RCC 7860 (cell line): ENCODE measurements around the gene GOLGA7B.
A peak's percentile ranks its signal among the peaks of the same experiment; 100 is the strongest.
"Not testable (repeated sequence)": the region's sequence is repeated elsewhere in the genome, so short reads cannot be mapped to it uniquely, and the experiment has no call there.

Experiments
- DNase-seq: peaks from one replicate; pipeline ENCODE4 v3.0.0-alpha.2; 2015; ENCODE audit warnings: low spot score
- FAIRE-seq: peaks from 2 replicates; lab custom pipeline; 2012; peaks lifted over from hg19 to GRCh38; lab: Jason Lieb, UNC

GOLGA7B gene

DNA sequence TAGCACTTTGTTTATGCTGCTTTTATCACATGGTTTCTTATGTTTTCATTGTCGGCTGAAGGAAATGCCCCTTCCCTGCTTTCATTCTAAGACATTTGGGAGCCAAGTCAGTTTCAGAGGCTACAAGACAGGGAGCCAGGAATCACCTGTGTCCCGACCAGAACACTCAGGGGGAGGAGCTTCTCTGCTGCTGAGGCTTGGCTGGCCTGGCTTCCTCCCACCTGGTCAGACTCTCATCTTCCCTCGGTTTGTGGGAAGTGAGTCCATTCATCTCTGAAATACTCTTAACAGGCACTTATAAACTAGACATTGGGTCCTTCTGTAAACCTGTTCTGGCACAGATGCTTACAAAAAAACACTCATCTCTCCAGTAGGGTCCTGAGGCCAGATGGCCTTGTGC lies 19.6 kb upstream of the GOLGA7B start:
- DNase-seq (no peak), FAIRE-seq (no peak)

DNA sequence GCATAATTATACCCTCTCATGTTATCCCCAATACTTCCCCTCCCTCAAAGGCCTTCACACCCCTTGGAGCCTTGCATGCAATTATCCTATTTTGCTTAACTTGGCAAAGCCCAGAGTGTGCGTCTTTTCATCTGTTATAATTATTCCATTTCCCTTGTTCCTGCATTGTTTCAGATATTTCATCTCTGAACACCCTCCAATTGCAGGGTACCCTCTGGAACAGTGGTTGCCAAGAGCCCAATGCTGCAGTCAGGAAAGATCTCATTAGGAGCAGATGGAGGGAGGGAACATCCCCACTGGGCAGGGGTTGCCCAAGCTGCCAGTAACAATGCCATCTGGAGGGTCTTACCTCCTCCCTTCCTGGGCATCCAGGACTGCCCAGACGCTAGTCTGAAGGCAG lies 18.4 kb upstream of the GOLGA7B start:
- no peak for FAIRE-seq

GRCh38 chr10:97836446-97836845 lies 13.2 kb upstream of the GOLGA7B start:
- DNase-seq (no peak), FAIRE-seq (no peak)

More for the DNA sequence above, 18.4 kb upstream of the GOLGA7B start:
- DNase-seq: no peak

- FAIRE-seq: no peak
These were observed 11.6 kb upstream of the GOLGA7B start for GRCh38 chr10:97838091-97838490.

GRCh38 chr10:97841166-97841565 lies 8.5 kb upstream of the GOLGA7B start:
- FAIRE-seq, DNase-seq: not testable (repeated sequence)

More at GRCh38 chr10:97838091-97838490, 11.6 kb upstream of the GOLGA7B start:
- DNase-seq: no peak

DNA sequence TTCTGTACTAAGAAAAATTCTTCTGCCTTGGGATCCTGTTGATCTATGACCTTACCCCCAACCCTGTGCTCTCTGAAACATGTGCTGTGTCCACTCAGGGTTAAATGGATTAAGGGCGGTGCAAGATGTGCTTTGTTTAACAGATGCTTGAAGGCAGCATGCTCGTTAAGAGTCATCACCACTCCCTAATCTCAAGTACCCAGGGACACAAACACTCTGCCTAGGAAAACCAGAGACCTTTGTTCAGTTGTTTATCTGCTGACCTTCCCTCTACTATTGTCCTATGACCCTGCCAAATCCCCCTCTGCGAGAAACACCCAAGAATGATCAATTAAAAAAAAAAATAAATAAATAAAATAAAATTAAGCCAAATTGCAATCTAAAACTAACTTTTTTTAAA lies 7.5 kb upstream of the GOLGA7B start:
- FAIRE-seq, DNase-seq: not testable (repeated sequence)

DNA sequence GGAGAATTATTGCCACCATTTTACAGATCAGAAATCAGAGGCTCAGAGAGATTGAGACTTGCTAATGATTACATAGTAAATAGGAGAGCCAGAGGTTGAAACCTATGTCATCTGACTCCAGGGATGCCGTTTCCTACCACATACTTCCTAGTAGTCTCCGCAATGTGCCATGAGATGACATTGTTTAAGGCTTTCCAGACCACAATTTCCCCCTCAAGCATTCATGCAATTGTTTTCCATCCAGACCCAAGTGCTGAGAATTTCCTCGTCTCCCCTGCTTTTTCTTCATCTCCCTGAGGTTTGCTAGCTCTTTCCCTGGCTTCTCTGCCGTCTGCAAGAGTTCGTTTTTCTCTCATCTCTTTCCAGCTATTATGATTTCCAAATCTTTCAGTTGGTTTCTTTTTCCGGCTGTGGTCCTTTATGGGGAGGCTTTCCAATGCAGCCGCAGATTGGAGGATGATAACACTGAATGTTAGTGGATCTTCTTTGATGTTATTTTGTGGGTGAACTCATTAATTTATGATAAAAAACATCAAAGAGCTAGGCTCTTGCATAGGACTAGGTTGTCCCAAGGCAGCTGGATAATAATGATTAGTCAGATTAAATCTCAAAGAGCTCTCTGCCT lies 6.9 kb upstream of the GOLGA7B start:
- peak; percentile 41 for DNase-seq
- FAIRE-seq: no peak

DNA sequence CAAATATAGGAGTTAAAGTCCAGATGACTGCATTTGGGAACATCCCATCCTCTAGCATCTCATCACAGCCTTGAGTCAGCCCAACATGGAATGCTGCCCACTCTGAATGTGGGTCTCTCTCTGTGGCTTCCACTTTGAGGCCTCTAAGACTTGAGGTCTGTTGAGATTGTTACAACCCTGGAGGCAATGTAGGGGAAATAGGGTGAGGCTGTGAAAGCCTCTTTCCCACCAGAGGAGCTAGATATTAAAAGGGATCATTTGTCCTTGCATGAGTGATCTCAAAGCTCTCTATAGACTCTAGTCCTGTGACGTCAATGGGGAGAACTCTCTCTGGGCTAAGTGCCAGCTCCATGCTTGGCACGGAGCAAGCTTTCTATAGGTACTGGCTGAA lies 6.4 kb upstream of the GOLGA7B start:
- FAIRE-seq (no peak), DNase-seq (peak; percentile 39)

DNA sequence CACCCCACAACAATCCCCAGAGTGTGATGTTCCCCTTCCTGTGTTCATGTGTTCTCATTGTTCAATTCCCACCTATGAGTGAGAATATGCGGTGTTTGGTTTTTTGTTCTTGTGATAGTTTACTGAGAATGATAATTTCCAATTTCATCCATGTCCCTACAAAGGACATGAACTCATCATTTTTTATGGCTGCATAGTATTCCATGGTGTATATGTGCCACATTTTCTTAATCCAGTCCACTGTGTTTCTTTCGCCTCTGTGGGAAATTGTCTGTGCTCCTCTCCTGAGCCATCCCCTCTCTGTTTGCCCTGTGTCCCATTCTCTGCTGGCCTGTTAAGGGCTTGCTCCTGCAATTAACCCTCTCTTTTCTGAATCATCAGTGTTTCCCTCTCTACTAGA lies 5.7 kb upstream of the GOLGA7B start:
- not testable (repeated sequence) for DNase-seq, FAIRE-seq

DNA sequence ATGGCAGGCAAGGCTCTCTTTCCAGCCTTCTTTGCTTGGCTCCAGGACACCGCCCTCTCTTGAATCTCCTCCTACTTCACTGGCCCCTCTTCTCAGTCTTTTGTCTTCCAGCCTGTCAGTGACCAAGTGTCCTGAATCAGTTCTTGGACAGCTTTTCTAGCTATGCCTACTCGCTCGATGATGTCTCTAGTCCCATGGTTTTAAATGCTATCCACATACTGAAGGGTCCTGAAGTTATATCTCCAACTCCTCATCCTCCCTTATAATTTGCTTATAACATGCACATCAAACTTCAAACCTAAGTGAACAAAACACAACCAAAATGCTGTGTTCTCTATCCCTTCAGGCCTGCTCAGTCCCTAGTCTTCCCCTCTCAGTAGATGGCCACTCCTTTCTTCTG lies 5.0 kb upstream of the GOLGA7B start:
- no peak for DNase-seq
- no peak for FAIRE-seq

- FAIRE-seq: no peak
- no peak for DNase-seq
These were observed 448 bp upstream of the GOLGA7B start for GRCh38 chr10:97849103-97849686.

DNA sequence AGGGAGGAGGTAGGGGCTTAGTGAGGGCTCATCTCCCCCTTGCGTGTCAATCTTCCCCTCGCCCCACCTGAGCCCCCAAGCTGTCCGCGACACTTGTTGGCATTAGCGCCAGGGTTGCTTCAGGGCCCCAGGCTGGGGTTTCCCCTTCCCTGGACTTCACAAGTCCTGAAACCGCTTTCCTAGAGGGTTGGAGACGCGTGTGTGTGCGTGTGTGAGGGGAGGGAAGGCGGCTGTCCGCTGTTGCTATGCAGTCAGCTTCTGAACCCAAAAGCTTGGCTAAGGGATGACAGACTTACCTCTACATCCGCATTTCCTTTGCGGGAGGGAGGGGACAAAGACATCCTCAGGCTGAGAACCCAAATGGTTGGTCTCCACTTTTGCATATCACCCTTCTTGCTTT lies 803 bp downstream of the GOLGA7B start:
- DNase-seq (no peak), FAIRE-seq (no peak)

DNA sequence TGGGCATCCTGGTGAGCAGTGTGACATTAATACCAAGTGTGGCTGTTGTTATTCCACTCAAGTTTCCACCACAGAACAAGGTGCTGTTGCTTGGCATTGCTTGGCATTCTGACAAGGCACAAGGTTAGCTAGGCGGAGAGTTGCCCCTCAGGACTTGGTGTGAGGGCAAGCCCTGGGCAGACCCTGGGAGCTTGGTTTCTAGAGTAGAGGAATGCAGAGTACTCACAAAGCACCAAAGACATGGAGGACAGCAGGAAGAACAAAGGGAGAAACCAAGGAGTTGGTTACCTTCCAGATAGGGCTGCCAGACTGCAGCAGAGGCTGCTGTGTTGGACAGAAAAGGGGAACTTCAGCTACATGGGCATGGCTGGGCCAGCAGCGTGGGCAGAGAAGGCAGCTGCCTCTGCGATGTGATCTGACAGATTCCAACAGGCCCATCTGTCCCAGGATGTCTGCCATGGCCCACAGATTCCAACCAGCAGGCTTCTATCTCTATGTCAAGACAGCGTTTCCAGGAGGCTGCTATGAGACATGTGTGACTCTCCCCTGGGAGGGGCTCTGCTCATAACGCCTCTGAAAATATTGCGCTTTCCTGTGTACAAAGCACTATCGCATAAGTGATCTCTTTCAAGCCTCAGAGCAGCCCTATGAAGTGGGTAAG lies 1.8 kb downstream of the GOLGA7B start:
- FAIRE-seq (no peak), DNase-seq (no peak)

GRCh38 chr10:97852277-97852676 lies 2.6 kb downstream of the GOLGA7B start:
- no peak for DNase-seq
- FAIRE-seq: no peak

DNA sequence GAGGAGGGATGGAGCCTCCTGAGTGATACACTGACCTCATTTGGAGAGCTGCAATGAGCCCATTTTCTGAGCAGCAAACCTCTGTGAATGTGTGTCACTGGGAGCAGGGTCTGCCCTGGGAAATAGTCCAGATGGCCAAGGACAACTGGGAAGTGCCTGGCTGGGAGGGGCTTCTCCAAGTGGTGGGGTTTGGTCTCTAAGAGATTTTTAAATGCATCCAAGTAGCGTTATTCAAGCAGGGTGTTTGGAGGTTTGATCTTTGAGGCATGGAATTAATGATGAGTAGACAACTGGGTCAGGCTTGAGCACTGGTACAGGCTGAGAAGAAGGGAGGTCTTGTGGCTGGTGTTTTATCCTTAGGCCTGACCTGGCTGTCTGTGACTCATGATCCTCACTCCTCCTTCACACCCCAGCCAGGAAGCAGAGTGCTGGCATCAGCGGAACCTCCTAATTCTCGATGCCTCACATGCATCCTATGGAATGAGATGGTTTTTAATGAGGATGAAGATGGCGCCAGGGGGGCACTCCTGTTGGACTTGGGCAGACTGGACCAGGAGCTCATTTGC lies 3.3 kb downstream of the GOLGA7B start:
- DNase-seq (no peak), FAIRE-seq (no peak)

GRCh38 chr10:97854743-97855142 lies 5.1 kb downstream of the GOLGA7B start:
- DNase-seq (no peak), FAIRE-seq (no peak)

DNA sequence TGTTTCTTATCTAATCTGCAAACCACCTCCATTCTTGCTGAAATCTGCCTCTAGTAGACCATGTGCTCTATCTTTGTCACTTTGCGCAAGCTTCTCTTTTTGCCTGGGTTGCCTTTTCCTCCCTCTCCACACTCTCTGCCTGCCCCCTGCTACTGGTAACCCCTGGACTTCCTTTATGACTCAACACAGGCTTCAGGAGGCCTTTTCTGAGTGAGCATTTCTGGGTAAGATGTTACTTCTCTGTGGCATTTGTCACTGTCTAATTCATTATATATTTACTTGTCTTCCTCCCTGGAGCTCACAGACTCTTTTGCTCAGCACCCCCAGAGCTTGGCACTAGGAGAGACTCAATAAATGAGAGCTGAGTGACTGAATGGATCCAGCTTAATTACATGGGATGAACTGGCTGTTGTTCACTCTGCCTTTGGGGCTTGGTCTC lies 8.4 kb downstream of the GOLGA7B start:
- FAIRE-seq: peak; percentile 49

GRCh38 chr10:97861097-97861750 lies 11.6 kb downstream of the GOLGA7B start:
- peak; percentile 69 for DNase-seq
- FAIRE-seq: peak; percentile 62

More for the DNA sequence above, 8.4 kb downstream of the GOLGA7B start:
- peak; percentile 50 for DNase-seq

GRCh38 chr10:97861924-97862323 lies 12.3 kb downstream of the GOLGA7B start:
- FAIRE-seq (no peak), DNase-seq (no peak)

- no peak for FAIRE-seq
- DNase-seq: no peak
These were observed 14.2 kb downstream of the GOLGA7B start for GRCh38 chr10:97863808-97864207.

DNA sequence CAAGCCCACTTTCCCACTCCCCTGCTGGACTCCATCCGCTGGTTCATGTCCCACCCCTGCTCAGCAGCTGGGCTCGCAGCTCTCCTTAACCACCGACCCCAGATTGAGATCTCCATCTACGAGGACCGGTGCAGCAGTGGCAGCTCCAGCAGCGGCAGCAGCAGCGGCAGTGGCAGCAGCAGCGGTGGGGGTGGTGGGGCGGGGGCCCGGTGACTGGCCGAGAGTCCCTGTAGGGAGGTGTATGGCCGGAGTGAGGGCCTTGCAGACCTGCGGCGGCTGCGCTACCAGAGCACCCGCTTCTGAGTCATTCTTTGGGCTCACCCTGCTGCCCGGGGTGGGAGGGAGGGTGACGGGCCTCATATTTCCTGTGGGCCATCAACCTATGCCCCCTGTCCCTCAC lies 15.8 kb downstream of the GOLGA7B start:
- DNase-seq (no peak), FAIRE-seq (no peak)
